ENCODE data around the gene TTC34.

The TTC34 gene

GRCh38 chr1:2640626-2641025 lies 160.9 kb downstream of the TTC34 start:
- H3K4me3 ChIP-seq (ENCODE audit: low read length) = no peak overlapping the region
- WGBS = 71% methylated on average over 3 of the region's 3 CpGs
- peaks cover 5% of the 10 kb centered on the region; the same call in 1 of the 2 replicates for H3K27me3 ChIP-seq (ENCODE audit: insufficient read depth, low read length)
- H3K36me3 ChIP-seq (ENCODE audit: insufficient read depth, low read length) = no peaks in the 10 kb centered on the region
- no peak overlapping the region for H3K9ac ChIP-seq (ENCODE audit: low read depth, low read length)
- H3K9me3 ChIP-seq (ENCODE audit: insufficient read depth, low read depth, low read length) = peaks cover 25% of the 10 kb centered on the region
- H3K4me1 ChIP-seq (ENCODE audit: insufficient read depth, low read length) = no peaks in the 10 kb centered on the region
- no peak overlapping the region for H3K27ac ChIP-seq (ENCODE audit: low read depth, low read length)

GRCh38 chr1:2639607-2640521 lies 161.6 kb downstream of the TTC34 start:
- H3K9ac ChIP-seq (ENCODE audit: low read depth, low read length) = no peak overlapping the region
- peaks cover 5% of the 10 kb centered on the region; the same call in 1 of the 2 replicates for H3K27me3 ChIP-seq (ENCODE audit: insufficient read depth, low read length)
- WGBS = 83% methylated on average over 26 of the region's 26 CpGs
- H3K36me3 ChIP-seq (ENCODE audit: insufficient read depth, low read length) = no peaks in the 10 kb centered on the region
- H3K9me3 ChIP-seq (ENCODE audit: insufficient read depth, low read depth, low read length) = peaks cover 25% of the 10 kb centered on the region
- H3K4me1 ChIP-seq (ENCODE audit: insufficient read depth, low read length) = no peaks in the 10 kb centered on the region
- H3K4me3 ChIP-seq (ENCODE audit: low read length) = no peak overlapping the region
- no peak overlapping the region for H3K27ac ChIP-seq (ENCODE audit: low read depth, low read length)

GRCh38 chr1:2639203-2639602 lies 162.3 kb downstream of the TTC34 start:
- WGBS = 81% methylated on average over 11 of the region's 11 CpGs
- Histone ChIP-seq H3K27ac (ENCODE audit: low read depth, low read length) (no peak overlapping the region), H3K36me3 (ENCODE audit: insufficient read depth, low read length) (no peaks in the 10 kb centered on the region), H3K9me3 (ENCODE audit: insufficient read depth, low read depth, low read length) (peaks cover 25% of the 10 kb centered on the region), H3K27me3 (ENCODE audit: insufficient read depth, low read length) (peaks cover 5% of the 10 kb centered on the region; the same call in 1 of the 2 replicates), H3K4me1 (ENCODE audit: insufficient read depth, low read length) (no peaks in the 10 kb centered on the region), H3K9ac (ENCODE audit: low read depth, low read length) (no peak overlapping the region), H3K4me3 (ENCODE audit: low read length) (no peak overlapping the region)

GRCh38 chr1:2638466-2639115 lies 162.9 kb downstream of the TTC34 start:
- peaks cover 5% of the 10 kb centered on the region; the same call in 1 of the 2 replicates for H3K27me3 ChIP-seq (ENCODE audit: insufficient read depth, low read length)

GRCh38 chr1:2637442-2638145 lies 163.9 kb downstream of the TTC34 start:
- Histone ChIP-seq H3K9ac (ENCODE audit: low read depth, low read length) (no peak overlapping the region), H3K27me3 (ENCODE audit: insufficient read depth, low read length) (peaks cover 5% of the 10 kb centered on the region; the same call in 1 of the 2 replicates), H3K36me3 (ENCODE audit: insufficient read depth, low read length) (no peaks in the 10 kb centered on the region), H3K4me3 (ENCODE audit: low read length) (no peak overlapping the region), H3K27ac (ENCODE audit: low read depth, low read length) (no peak overlapping the region), H3K4me1 (ENCODE audit: insufficient read depth, low read length) (no peaks in the 10 kb centered on the region), H3K9me3 (ENCODE audit: insufficient read depth, low read depth, low read length) (peaks cover 25% of the 10 kb centered on the region)
- WGBS = 76% methylated on average over 10 of the region's 10 CpGs

More at GRCh38 chr1:2638466-2639115, 162.9 kb downstream of the TTC34 start:
- H3K4me3 ChIP-seq (ENCODE audit: low read length) = no peak overlapping the region
- 84% methylated on average over 16 of the region's 16 CpGs for WGBS
- peaks cover 25% of the 10 kb centered on the region for H3K9me3 ChIP-seq (ENCODE audit: insufficient read depth, low read depth, low read length)
- no peaks in the 10 kb centered on the region for H3K36me3 ChIP-seq (ENCODE audit: insufficient read depth, low read length)
- H3K4me1 ChIP-seq (ENCODE audit: insufficient read depth, low read length) = no peaks in the 10 kb centered on the region
- H3K27ac ChIP-seq (ENCODE audit: low read depth, low read length) = no peak overlapping the region
- H3K9ac ChIP-seq (ENCODE audit: low read depth, low read length) = no peak overlapping the region

GRCh38 chr1:2636733-2637132 lies 164.8 kb downstream of the TTC34 start:
- Histone ChIP-seq H3K27ac (ENCODE audit: low read depth, low read length) (no peak overlapping the region), H3K4me3 (ENCODE audit: low read length) (no peak overlapping the region), H3K9me3 (ENCODE audit: insufficient read depth, low read depth, low read length) (peaks cover 25% of the 10 kb centered on the region), H3K36me3 (ENCODE audit: insufficient read depth, low read length) (no peaks in the 10 kb centered on the region), H3K4me1 (ENCODE audit: insufficient read depth, low read length) (no peaks in the 10 kb centered on the region), H3K9ac (ENCODE audit: low read depth, low read length) (no peak overlapping the region), H3K27me3 (ENCODE audit: insufficient read depth, low read length) (peaks cover 5% of the 10 kb centered on the region; the same call in 1 of the 2 replicates)
- WGBS = 87% methylated on average over 7 of the region's 7 CpGs

GRCh38 chr1:2635361-2636010 lies 166.0 kb downstream of the TTC34 start:
- Histone ChIP-seq H3K4me3 (ENCODE audit: low read length) (no peak overlapping the region), H3K9ac (ENCODE audit: low read depth, low read length) (no peak overlapping the region), H3K9me3 (ENCODE audit: insufficient read depth, low read depth, low read length) (peaks cover 29% of the 10 kb centered on the region), H3K27ac (ENCODE audit: low read depth, low read length) (no peak overlapping the region), H3K36me3 (ENCODE audit: insufficient read depth, low read length) (no peaks in the 10 kb centered on the region), H3K4me1 (ENCODE audit: insufficient read depth, low read length) (no peaks in the 10 kb centered on the region), H3K27me3 (ENCODE audit: insufficient read depth, low read length) (peaks cover 5% of the 10 kb centered on the region; the same call in 1 of the 2 replicates)
- WGBS = 76% methylated on average over 10 of the region's 10 CpGs

- Histone ChIP-seq H3K27me3 (ENCODE audit: insufficient read depth, low read length) (peaks cover 20% of the 10 kb centered on the region), H3K4me1 (ENCODE audit: insufficient read depth, low read length) (no peaks in the 10 kb centered on the region), H3K9ac (ENCODE audit: low read depth, low read length) (no peak overlapping the region), H3K36me3 (ENCODE audit: insufficient read depth, low read length) (no peaks in the 10 kb centered on the region), H3K9me3 (ENCODE audit: insufficient read depth, low read depth, low read length) (peaks cover 33% of the 10 kb centered on the region), H3K4me3 (ENCODE audit: low read length) (no peak overlapping the region), H3K27ac (ENCODE audit: low read depth, low read length) (no peak overlapping the region)
- 89% methylated on average over 8 of the region's 8 CpGs for WGBS
These were observed 167.5 kb downstream of the TTC34 start for GRCh38 chr1:2633936-2634491.

GRCh38 chr1:2633366-2633935 lies 168.0 kb downstream of the TTC34 start:
- 87% methylated on average over 12 of the region's 12 CpGs for WGBS
- Histone ChIP-seq H3K4me3 (ENCODE audit: low read length) (no peak overlapping the region), H3K4me1 (ENCODE audit: insufficient read depth, low read length) (no peaks in the 10 kb centered on the region), H3K9ac (ENCODE audit: low read depth, low read length) (no peak overlapping the region), H3K9me3 (ENCODE audit: insufficient read depth, low read depth, low read length) (peaks cover 33% of the 10 kb centered on the region), H3K36me3 (ENCODE audit: insufficient read depth, low read length) (no peaks in the 10 kb centered on the region), H3K27ac (ENCODE audit: low read depth, low read length) (no peak overlapping the region), H3K27me3 (ENCODE audit: insufficient read depth, low read length) (peaks cover 26% of the 10 kb centered on the region)

All from HUES64 (cell line).